HG03457 (cell line): ENCODE results near the gene TNIK.

Experiments
- ATAC-seq: cut with Tn5 transposase; IDR thresholded peaks from one replicate; pipeline ENCODE4 v1.9.1; 2021; ENCODE audit warnings: moderate number of reproducible peaks; ENCODE audit not compliant: unreplicated experiment

Gene TNIK

DNA sequence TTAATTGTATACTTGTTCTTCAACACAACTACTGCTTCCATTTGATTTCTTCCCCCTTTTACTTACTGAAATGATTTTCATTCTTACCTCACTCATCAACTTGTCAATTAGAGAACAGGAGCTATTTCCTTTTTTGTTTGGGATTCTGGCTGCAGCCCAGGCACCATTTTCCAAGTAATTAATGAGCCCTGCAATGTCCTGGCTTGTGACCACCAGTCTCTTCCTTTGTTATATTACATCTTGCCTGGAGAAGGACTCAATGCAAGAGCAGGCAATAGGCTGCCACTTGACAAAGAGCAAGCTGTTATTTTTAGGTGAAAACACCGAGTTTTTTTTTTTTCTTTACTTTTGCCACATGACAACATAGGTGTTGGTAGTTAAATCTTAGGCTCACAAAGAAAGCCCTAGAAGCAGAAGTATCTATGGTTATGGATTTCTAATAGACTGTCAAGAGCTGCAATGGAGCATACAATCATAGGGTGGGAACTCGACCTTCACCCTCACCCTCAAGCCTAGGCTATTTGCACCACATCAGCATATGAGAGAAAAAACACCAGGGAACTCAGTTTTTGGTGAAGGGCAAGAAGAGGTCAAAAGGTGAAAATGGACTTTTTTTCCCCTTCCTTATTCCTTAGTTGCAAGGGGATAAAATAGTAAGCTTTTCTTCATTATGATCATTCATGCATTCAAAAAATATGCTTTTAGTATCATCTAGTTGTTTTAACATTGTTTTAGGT lies 114.9 kb downstream of the TNIK start:
- ATAC-seq: no peak

DNA sequence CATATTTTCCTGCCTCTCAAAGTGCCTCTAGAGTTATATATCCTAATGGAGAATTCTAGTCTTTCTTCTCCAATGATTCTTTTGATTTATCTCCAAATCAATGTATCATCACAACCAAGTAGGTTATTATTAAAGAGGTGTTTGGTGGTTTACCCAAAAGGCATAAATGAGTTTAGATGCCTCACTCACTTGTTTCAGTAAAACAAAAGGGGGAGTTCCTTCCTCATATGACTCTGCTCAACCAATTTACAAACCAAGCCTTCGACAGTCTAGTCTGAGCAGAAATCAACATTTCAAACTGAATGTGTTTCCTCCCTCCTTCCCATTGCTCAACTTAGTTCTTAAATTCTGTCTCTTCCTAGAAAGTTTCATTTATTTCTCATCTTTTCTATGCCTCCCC lies 116.5 kb downstream of the TNIK start:
- ATAC-seq: no peak

DNA sequence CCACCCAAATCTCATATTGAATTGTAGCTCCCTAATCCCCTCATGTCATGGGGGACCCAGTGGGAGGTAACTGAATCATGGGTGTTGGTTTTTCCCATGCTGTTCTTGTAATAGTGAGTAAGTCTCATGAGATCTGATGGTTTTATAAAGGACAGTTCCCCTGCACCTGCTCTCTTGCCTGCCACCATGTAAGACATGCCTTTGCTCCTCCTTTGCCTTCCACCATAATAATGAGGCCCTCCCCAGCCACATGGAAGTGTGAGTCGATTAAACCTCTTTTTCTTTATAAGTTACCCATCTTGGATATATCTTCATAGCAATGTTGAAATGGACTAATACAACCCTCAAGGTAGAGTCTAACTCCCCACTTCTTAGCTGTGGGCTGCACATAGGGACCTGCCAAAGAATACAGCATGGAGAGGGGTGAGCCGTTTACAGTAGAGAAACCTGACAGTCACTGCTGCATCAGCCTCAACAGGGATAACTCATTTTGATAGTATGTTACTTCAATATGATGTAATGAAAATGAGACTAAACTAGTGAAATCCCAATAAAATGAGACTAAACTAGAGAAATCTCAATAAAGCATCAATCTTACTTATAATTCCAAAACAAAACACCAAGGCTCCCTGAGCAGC lies 117.3 kb downstream of the TNIK start:
- ATAC-seq: no peak

DNA sequence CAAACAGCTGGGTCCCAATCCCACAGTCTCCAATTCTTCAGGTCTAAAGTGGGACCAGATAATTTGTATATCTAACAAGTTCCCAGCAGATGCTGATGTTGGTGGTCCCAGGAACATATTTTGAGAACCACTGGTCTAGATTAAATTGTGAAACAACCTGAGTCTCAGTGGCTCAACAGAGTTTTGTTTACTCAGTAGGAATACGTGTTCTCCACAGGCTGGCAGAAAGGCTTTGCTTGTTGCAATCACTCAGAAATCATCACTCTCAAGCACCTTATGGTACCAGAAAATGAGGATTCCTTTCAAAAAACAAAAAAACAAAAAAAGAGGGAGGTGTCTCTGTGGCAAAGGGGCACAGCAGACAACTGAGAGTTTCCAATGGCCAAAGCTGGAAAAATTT lies 118.0 kb downstream of the TNIK start:
- ATAC-seq: no peak

DNA sequence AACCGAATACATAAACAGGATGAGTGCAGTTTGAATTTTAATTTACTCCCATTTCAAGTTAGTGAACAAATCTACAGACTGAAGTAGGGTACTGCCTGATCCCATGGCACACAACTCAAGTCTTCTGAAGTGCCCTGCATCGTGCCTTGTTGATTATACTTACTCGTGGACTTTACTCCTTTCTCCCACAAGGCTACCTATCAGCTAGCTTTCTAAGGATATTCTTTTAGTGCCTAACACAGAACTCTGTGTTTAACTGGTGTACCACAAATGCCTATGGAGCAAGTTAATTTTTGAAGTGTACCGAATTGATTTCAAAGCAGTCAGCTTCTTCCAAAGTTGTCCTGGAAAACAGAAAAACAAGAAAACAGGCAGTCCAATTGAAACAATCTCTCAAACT lies 119.8 kb downstream of the TNIK start:
- ATAC-seq: no peak

DNA sequence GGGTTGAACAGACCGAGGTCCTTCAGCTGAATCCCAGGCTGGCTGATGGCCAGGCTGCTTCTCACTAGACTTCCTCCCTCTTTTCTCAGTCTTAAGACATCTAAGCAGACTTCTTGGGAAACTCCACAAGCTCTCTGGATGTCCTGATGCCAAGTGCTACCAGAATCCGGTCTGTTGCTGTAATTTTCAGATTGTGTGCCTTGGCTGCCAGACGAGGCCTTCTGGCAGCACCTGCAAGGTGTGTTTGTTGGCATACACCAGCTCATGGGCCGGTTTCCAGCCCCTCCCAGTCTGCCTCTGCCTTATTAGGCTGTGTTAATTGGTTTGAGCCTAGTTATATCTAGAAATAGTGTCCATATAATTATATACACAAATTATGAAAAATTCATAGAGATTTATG lies 120.6 kb downstream of the TNIK start:
- ATAC-seq: no peak

DNA sequence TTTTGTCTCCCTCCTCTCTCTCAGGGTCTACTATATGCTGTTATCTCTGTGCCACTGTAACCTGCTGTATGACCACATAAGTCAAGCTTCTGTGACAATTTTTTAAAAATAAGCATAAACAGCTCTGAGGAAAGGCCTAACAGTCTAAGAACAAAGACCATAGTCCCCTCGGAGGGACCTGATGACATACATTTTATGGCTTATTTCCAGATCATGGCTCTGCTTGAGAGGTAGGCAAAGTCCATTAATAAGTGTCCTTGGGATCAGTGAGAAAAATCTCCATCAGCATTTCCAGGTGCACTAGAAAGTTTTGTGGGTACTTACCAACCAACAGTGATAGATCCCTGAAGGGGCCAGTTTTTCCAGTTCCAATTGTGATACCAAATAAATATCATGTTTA lies 123.8 kb downstream of the TNIK start:
- ATAC-seq: no peak

DNA sequence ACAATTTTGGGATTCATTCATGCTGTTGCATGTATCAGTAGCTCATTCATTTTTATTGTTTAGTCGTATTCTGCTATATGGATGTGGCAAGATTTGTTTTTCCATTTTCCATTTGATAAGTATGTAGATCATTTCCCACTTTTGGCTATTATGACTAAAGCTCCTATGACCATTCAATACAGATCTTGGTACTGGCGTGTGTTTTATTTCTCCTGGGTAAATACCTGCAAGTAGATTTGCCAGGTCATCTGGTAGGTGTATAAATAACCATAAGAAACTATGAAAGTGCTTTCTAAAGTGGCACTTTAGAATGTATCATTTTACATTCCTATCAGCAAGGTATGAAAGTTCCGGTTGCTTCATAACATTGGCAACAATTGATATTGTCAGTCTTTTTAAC lies 124.6 kb downstream of the TNIK start:
- ATAC-seq: no peak

DNA sequence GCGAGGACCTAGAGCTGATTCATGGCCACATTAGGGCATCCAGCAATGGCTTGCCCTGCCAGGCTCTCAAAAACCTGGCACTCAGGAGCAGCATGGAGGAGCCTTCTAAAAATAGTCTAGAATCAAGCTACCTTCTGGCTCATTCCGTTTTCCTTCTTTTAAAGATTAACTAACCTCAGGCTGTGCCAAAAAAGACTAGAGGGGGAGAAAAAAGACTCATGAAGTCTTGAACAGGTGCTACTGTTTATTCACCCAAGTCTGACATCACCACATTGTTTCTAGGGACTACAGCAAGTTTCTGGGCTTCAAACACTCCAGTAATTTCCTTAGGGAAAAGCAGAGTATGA lies 125.8 kb downstream of the TNIK start:
- no peak for ATAC-seq

DNA sequence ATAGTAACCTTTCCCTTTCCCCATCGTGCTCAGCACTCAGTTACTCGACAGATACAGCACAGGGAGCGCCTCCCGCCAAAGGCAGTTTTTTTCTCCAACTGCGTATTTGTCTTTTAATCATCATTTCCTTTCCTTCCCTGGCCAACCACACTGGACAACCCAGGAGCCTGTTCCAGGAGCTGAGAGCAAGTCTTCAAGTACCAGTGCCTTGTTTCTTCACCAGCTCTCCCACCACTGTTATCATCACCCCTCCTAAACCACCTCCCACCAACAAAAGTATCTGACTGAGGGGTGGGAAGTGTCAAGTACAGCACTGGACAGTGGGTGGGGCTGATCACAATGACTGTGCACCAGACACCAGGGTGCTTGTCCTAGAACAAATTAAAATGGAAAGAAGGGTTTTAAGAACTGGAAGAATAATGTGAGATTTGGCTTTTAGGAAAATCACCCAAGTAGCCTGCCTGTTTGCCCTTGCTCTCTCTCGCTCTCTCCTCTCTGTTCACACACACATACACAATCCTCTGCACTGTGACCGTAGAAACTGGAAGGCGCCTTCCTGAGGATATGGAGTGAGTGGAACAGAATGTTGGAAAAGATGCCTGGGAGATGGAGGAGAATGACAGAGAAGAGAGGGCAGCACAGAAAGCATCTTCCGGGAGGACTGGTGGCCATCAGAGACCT lies 126.3 kb downstream of the TNIK start:
- ATAC-seq: no peak

DNA sequence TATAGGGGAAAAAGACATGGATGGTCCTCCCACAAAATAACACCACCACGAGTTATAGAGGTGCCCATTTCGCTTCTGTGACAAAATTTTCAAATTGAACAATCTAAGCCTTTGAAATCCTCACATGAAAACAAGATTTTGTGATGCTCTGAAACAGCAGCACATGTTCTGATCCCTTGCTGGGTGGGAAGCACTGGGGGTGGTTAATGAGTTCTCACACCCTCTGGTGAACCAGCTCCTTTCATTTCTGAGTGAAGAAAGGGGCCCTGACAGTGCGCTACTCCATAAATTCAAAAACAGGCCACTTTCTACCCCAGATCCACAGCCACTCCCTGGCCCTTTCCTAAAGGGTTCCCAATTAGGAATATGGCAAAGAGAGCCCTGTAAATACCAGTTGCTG lies 129.3 kb downstream of the TNIK start:
- ATAC-seq: no peak

DNA sequence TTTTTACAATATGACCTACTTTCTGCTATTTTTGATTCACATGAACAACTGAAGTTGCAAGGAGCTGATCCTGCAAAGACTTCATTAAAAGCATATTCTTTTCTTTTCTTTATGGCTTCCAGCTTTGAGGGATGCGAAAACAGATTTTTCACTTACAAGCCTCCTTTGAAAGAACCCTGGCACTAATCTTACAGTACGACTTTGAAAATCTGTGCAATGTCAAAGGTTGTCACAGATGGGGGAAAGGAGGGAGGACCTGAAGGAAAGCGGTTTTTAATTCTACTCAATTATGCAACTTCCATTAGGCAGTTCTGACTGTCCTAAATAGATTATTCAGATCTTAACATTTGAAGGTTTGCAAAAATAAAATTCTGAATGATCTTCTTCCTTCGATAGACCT lies 130.5 kb downstream of the TNIK start:
- ATAC-seq: no peak

DNA sequence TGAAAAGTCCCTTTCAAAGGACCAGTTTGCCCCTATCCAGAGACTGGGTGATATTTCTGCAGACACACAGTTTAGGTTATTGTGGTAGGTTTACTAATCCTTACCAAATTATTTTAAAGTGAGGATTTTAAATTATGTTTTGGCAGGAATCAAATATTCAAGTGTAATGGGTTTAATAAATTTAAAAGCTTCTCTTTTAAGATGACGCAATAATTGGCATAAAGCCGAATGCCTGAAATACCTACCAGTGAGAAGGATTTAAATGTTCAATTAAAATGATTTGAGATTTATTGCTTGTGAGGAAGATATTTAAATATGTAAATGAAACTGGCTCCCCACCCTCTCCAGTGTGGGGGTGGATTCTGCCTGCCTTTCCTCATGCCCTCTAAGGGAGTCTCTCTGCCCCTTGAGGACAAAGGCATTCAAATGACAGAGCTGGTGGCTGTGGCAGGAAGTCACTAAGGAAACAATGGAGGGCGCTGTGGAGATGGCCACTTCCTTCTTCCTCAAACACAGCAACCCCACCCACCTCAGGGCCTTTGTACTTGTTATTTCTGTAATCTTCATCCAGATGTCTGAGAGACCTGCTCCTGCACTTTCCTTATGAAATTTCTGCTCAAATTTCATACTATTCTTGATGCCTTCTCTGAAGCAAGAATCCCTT lies 131.7 kb downstream of the TNIK start:
- ATAC-seq: no peak

DNA sequence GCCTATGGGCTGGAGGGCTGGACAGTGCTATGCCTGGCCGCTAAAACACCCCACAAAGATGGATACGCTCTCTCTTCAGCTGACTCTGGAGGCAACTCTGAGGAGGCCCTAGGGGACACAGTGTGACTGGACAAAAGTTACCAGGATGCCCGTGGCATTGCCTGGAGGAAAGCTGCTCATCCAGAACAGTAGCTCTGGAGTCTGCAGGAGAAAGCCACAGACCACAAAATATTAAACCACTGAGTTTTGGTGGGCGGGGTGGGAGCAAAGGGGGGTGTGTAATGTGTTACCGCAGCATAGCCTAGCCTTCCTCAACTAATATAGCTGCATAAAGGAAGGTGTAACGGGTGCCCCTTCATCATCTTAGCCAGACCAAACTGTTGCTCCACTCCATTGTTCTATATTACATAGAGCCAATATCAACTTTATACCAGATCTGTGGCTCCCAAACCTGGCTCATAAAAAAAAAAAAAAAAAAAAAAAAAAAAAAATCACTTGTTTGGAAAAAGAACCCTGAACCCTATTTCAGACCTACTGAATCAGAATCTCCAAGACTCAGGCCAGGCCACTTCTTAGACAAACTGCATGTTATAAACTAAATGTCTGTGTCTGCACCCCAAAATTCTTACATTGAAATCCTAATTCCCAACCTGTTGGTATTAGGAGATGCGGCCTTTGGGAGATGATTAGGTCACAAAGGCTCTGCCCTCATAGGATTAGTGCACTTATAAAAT lies 132.6 kb downstream of the TNIK start:
- no peak for ATAC-seq

DNA sequence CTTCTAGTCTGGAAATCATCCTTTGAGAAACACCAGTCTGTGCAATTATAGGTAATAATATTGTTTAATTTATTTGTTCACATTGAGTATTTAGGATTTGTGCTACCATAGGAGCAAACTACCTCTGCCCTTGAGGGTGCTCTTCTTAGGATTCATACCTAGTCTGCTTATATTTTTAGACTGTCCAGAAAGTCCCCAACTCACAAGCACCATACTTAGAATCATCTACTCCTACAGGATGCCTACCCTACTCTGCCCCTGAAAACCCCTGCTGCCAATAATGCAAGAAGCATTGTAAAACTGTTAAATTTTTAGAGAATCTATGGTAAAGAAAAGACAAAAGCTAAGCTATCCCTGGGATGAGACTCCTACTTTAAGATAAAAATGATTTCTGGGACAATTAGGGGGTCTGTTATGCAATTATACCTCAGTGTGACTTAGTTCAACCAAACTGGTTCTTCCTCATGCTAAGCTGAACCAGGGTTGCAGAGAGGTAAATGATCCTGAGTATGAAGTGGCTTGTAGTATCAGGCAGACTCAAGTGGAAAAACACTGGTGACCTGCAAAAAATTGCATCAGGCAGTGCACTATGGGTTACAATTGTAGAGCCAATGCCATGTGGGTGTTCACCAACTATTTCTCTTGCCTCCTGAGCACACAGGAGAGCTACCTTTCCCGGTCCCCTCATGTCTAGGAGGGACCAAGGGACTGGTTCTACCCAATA lies 133.3 kb downstream of the TNIK start:
- no peak for ATAC-seq

DNA sequence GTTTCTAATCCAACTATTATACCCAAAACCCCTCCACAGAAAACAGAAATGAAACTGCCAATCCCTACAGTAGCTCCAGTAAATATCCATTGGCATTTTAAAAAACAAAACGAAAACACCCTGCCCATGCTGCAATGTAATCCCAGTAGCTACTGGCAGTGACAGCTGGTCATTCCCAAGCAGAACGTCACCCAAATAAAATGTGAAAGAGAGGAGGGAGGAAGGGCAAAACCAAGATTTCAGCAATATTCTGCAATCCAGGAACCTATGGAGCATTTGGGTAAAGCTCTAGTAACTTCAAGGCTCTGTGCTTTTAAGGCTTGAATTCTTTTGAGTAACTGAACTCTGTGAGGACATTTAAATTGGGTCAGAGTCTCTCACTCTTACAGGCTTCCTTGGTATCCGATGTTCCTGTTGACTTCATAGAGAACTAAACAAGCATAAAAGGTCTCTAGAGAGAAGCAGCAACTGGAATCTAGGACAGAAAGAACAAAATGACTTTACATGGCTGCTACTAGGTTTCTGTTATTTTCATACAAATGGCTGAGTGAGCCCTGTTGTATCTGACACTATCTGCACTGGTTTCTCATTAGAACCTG lies 136.2 kb downstream of the TNIK start:
- no peak for ATAC-seq

DNA sequence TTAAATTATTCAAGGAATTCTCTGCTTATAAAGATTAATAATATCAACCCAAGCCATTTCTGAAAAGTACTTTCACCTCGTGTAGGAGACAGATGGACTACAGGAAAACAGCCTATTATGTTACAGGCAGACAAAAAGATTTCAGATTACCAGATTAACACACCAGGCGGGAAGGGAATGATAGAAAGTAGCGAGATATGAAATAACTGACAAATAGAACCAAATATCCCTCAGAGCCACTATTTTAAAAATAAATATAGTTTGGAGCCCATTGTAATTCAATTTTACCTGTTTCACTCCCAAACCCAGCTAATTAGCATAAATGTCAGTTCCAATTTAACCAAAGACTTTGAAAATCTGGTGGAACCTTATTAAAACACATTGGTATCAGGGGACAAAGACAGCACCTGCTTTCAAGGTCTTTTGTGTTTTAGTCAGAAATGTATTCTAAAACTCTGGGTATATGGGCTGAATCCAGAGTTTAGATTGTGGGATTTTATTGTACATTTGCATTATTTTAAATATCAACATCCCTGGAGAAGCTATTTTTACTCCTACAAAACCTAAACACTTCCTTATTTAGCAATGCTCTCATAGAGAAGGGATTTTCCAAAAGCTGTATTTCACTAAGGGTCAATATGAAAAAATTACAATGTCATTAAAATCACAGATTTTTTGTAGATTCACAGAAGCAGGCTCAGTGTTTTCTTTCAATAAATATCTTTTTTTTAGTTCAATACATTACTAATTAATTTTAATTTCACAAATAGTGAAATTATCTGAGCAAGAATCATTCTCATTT lies 138.4 kb downstream of the TNIK start:
- ATAC-seq: no peak

DNA sequence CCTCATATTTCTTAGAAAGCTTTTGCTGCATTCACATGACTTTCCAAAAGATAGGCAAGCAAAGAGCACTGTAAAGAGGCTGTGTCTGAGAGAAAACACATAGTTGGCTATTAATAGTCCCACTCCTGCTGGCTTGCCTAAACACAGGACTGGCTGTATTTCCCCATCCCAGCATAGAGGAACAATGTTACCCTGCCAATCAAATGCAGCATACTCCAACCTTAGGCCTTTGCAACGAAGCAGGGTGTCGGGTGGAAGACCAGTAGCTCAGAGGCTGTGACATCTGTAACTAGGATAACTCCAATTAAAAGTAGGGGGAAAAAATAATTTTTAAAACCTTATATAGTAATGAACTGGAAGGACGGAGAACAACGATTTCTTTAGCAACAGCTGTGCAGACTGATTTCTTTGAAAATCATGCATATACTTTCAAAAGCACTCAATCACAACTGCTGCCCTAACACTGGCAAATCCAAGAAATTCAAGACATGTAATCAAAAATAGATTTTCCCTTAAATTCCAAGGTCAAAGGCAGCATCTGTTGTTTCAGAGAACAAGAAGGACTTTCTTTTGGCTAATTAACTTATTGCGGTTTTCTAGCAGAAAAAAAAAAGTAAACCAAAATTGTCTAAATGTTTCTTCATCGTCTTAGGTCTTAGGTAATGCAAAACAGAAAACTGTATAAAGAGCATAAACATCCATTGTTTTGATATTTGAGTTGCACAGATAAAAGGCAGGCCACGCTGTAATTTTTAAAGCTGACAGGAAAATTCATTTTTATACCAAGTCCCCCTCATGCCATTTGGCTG lies 139.3 kb downstream of the TNIK start:
- no peak for ATAC-seq

DNA sequence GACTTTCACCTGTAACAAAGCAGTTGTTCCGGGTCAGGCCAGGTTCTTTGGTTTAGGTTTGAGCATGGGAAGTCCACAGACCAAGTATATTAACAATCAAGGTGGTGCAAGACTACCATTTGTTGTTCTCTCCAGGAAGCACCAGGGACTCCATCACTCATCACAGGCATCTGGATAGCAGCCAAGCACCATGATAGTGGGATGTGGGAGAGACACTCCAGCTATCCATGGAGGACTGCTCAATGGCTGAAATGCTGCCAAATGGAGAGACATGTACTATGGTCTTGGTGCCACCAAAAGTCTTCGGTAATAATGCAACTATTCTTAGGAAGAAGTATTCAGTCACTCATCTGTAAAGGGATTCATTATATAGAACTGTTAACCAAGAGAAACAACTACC lies 143.0 kb downstream of the TNIK start:
- ATAC-seq: no peak
